K562 (cell line): Measurements from ENCODE around the gene GRPEL2. TPM values are rescaled to one million over a fixed set of nuclear protein-coding genes. Genes with fewer than 3 reads are reported as not detected.
A peak's percentile ranks its signal among the peaks of the same experiment; 100 is the strongest.

Experiments used
- ATAC-seq: fragments of 200-7000 bp; cut with Tn5 transposase; 3 replicates; pipeline ENCODE4 v1.9.1; 2020; ENCODE audit warnings: moderate library complexity
- BruUV-seq: library from RNA; stranded (reverse); fragments of 400-500 nt; replicated peaks from 2 replicates; lab custom pipeline; 2021; lab: Mats Ljungman, UMichigan
- CTCF ChIA-PET: fragments of 300-600 bp; formaldehyde crosslinking; extraction: SDS; loops from one replicate; lab custom pipeline; 2021; ENCODE audit warnings: low intra/inter-chr PET ratio; lab: Yijun Ruan, JAX
- POLR2A ChIA-PET: fragments of 300-600, 350-650 bp; sonication (Branson Sonifier 250); formaldehyde crosslinking; extraction: SDS; loops from one replicate; lab custom pipeline; 2021; ENCODE audit warnings: antibody characterized with exemption, inconsistent platforms; lab: Yijun Ruan, JAX
- DNase-seq, 4 experiments: peaks; one replicate each; pipeline versions ENCODE4 v3.0.0 to v3.0.0-alpha.2; 2011 to 2018; ENCODE audit warnings: low spot score in 3 of 4, mixed read lengths in 3 of 4; ENCODE audit errors: extremely low read depth in 1 of 4
- FAIRE-seq: peaks from 2 replicates; lab custom pipeline; 2011; peaks lifted over from hg19 to GRCh38; lab: Jason Lieb, UNC
- H2AFZ ChIP-seq: 2 replicates; pipeline ENCODE4 v1.6.0; 2011; ENCODE audit warnings: low read depth, low read length, control low read depth, inconsistent platforms
- H3K27ac ChIP-seq: fragments of 200-600 bp; 3 replicates; pipeline ENCODE4 v1.8.0; 2011; ENCODE audit warnings: low read depth, mild to moderate bottlenecking, control low read depth, inconsistent platforms, low read length, moderate library complexity, mixed read lengths; ENCODE audit errors: extremely low read depth
- H3K27me3 ChIP-seq, 2 experiments: fragments of 300-600 bp in 1 of 2; 2 replicates in 1 of 2; 3 replicates in 1 of 2; pipeline versions ENCODE4 v1.6.0 to v1.8.0; 2011; ENCODE audit warnings: inconsistent platforms in 2 of 2, low read length in 2 of 2, mild to moderate bottlenecking in 1 of 2, mixed read lengths in 1 of 2, moderate library complexity in 1 of 2; ENCODE audit not compliant: control insufficient read depth in 2 of 2, insufficient read depth in 2 of 2
- H3K36me3 ChIP-seq: fragments of 300-600 bp; 3 replicates; pipeline ENCODE4 v1.8.0; 2011; ENCODE audit warnings: mild to moderate bottlenecking, low read length, inconsistent platforms; ENCODE audit not compliant: control insufficient read depth, insufficient read depth
- H3K4me1 ChIP-seq, 2 experiments: fragments of 200-600 bp in 1 of 2; replicated peaks in 1 of 2; 2 replicates in 1 of 2; 3 replicates in 1 of 2; pipeline versions ENCODE4 v1.5.1 to v1.8.0; 2011; ENCODE audit warnings: inconsistent platforms in 2 of 2, low read length in 2 of 2, mild to moderate bottlenecking in 1 of 2, mixed read lengths in 1 of 2, moderate library complexity in 1 of 2; ENCODE audit not compliant: control insufficient read depth in 2 of 2, insufficient read depth in 2 of 2
- H3K4me2 ChIP-seq: 2 replicates; pipeline ENCODE4 v1.6.1; 2011; ENCODE audit warnings: low read length, control low read depth, inconsistent platforms, mixed read lengths; ENCODE audit not compliant: insufficient read depth
- H3K4me3 ChIP-seq: fragments of 200-600 bp; sonication (generic), shearing (Covaris generic); 2 replicates; pipeline ENCODE4 v1.5.1; 2016; ENCODE audit warnings: control low read depth, inconsistent platforms
- H3K79me2 ChIP-seq: fragments of 200-600 bp; 3 replicates; pipeline ENCODE4 v1.8.0; 2011; ENCODE audit warnings: low read length, inconsistent platforms; ENCODE audit not compliant: control insufficient read depth, insufficient read depth
- H3K9ac ChIP-seq, 2 experiments: 2 replicates each; pipeline versions ENCODE4 v1.6.0 to v1.6.1; 2011; ENCODE audit warnings: low read depth in 2 of 2, low read length in 2 of 2, control low read depth in 1 of 2, inconsistent platforms in 1 of 2, mild to moderate bottlenecking in 1 of 2, mixed read lengths in 1 of 2; ENCODE audit not compliant: insufficient read depth in 1 of 2
- H3K9me1 ChIP-seq: one replicate; pipeline ENCODE4 v1.6.0; 2011; ENCODE audit warnings: inconsistent platforms, mild to moderate bottlenecking, low read length, moderate library complexity; ENCODE audit not compliant: control insufficient read depth, insufficient read depth
- H3K9me3 ChIP-seq: replicated peaks from 2 replicates; pipeline ENCODE4 v1.5.1; 2011; ENCODE audit warnings: low read depth, low read length, inconsistent platforms; ENCODE audit not compliant: control insufficient read depth, insufficient read depth
- H4K20me1 ChIP-seq: replicated peaks from 2 replicates; pipeline ENCODE4 v1.6.1; 2011; ENCODE audit warnings: low read length, inconsistent platforms, mixed read lengths; ENCODE audit not compliant: control insufficient read depth, insufficient read depth
- CREB1 ChIP-seq, 2 experiments: sonication (generic) in 1 of 2; formaldehyde crosslinking in 1 of 2; IDR thresholded peaks; 2 replicates each; pipeline versions ENCODE4 v1.6.1 to v1.8.0; 2012 to 2022; ENCODE audit warnings: inconsistent platforms in 1 of 2, mild to moderate bottlenecking in 1 of 2, missing genetic modification reagents in 1 of 2, moderate library complexity in 1 of 2
- SIN3B ChIP-seq: fragments of 450-650 bp; IDR thresholded peaks from 2 replicates; pipeline ENCODE4 v1.6.1; 2017; ENCODE audit warnings: low read depth, mild to moderate bottlenecking, moderate library complexity
- SOX6 ChIP-seq: fragments of 450-650 bp; IDR thresholded peaks from 2 replicates; pipeline ENCODE4 v1.6.1; 2014; ENCODE audit warnings: mild to moderate bottlenecking
- ZNF384 ChIP-seq: IDR thresholded peaks from 2 replicates; pipeline ENCODE4 v1.6.1; 2012; ENCODE audit warnings: low read depth, low read length, improper control_type of control experiment
- ZNF444 ChIP-seq: fragments of 250-450 bp; sonication (Bioruptor Pico); IDR thresholded peaks from 2 replicates; pipeline ENCODE4 v1.4.0; 2020; ENCODE audit warnings: mild to moderate bottlenecking, moderate library complexity
- ZNF778 ChIP-seq: fragments of 450-650 bp; formaldehyde crosslinking; IDR thresholded peaks from 2 replicates; pipeline ENCODE4 v1.4.0; 2020; ENCODE audit warnings: mild to moderate bottlenecking, moderate library complexity
- WGBS: fragments of 100-300 bp; shearing (Covaris generic); methylation state at CpG from one replicate; pipeline ENCODE4 v1.1.6; 2016; ENCODE audit warnings: low coverage, mixed read lengths; ENCODE audit not compliant: insufficient coverage; ENCODE audit errors: missing lambda C conversion rate; 5-methylcytosine and 5-hydroxymethylcytosine counted together
- in situ Hi-C: fragments of 300-500 bp; cut with MboI; formaldehyde crosslinking; loops from 4 replicates; pipeline ENCODE4 v1.15.0; 2018; ENCODE audit warnings: inconsistent platforms, mixed read lengths
- intact Hi-C: fragments of 100-400 bp; cut with micrococcal nuclease; formaldehyde crosslinking; loops from 2 replicates; pipeline ENCODE4 v1.14.2; 2022
- polyA plus RNA-seq, 8 experiments: library from polyadenylated mRNA; depleted of rRNA in 4 of 8; stranded (reverse) in 5 of 8; unstranded in 3 of 8; fragments of >200 nt; fragmentation: Nextera tagmentation in 2 of 8; fragmentation: Illumina TruSeq in 1 of 8; extraction: Ambion mirVana in 2 of 8; extraction: Trizol in 1 of 8; gene quantifications; 2 replicates each; pipeline versions ENCODE4 v1.2.1 to v1.2.3, GENCODE V29; 2011 to 2014; ENCODE audit warnings: inconsistent platforms in 1 of 8, missing spikeins in 1 of 8
- total RNA-seq, 7 experiments: library from RNA; depleted of rRNA in 6 of 7; stranded (reverse); fragments of >200 nt in 6 of 7; fragmentation: Illumina TruSeq in 2 of 7; extraction: Trizol in 2 of 7; gene quantifications; 2 replicates each; pipeline versions ENCODE4 v1.2.1 to v1.2.3, GENCODE V29; 2011 to 2021; ENCODE audit warnings: low replicate concordance in 1 of 7

The GRPEL2 gene
- total and polyA plus RNA-seq, 9 of the 15 experiments (the other 6 are each of a cell fraction or from before 2014, with no cell fraction given), result 11.2 to 40.5 (median 25.8) TPM

- Histone ChIP-seq H3K4me3 (peak overlapping the region; percentile 71; the same call in 1 of the 2 replicates), H3K4me2 (peak overlapping the region; percentile 88), H3K9me1 (no peaks in the 10 kb centered on the region), H3K36me3 (peaks cover 19% of the 10 kb centered on the region), H4K20me1 (no peaks in the 10 kb centered on the region), H3K27ac (no peak overlapping the region), H3K27me3 (no peaks in the 10 kb centered on the region), H3K9me3 (no peaks in the 10 kb centered on the region), H3K79me2 (peaks cover 12% of the 10 kb centered on the region; the same call in 2 of the 3 replicates), H3K9ac (peak overlapping the region; percentile 8 to 70; a peak in 2 of 4 replicates), H2AFZ (no peak overlapping the region), H3K4me1 (peaks cover 9 to 18% of the 10 kb centered on the region in 2 experiments; a peak in 3 of 5 replicates)
- BruUV-seq, result no TSS peak
- WGBS, result 47% methylated on average over 8 of the region's 8 CpGs
- FAIRE-seq, result no peak
- ChIA-PET POLR2A (interaction anchor here (0.6 to 8.3 kb wide), 5 partner anchors 13 to 388 kb away, joined by 3 to 87 read pairs (median 5); partner anchors contain the start of gene GRPEL2), CTCF (no interaction called here)
- in situ Hi-C loops (no loop called here), intact Hi-C loops (no loop called here)
- ATAC-seq, result no peak
- TF ChIP-seq ZNF444 (CRISPR knock-in tag), result no peak
- 0 out of 2 replicates have a peak, but pooled peaks have one; percentile 4 for TF ChIP-seq SIN3B
- no peak for TF ChIP-seq ZNF778 (CRISPR knock-in tag)
- no peak for TF ChIP-seq SOX6
- TF ChIP-seq ZNF384, result peak; percentile 25; the same call in 1 of the 2 replicates
- 0 out of 2 replicates have a peak, but pooled peaks have one; percentile 25 for TF ChIP-seq CREB1 (IDR thresholded peaks at IDR 0.05)
- TF ChIP-seq CREB1 (CRISPR knock-in tag; IDR thresholded peaks at IDR 0.05), result no peak
- DNase-seq, result no peak
Observed at GRCh38 chr5:149358868-149359495, 13.7 kb downstream of the GRPEL2 start.
